Measurements from ENCODE around the gene ZP1. TPM values are rescaled to one million over a fixed set of nuclear protein-coding genes. Genes with fewer than 3 reads are reported as not detected.

The ZP1 gene
- total RNA-seq, 4 donors from 2014 or later, result 0.26 TPM; not detected in 3

DNA sequence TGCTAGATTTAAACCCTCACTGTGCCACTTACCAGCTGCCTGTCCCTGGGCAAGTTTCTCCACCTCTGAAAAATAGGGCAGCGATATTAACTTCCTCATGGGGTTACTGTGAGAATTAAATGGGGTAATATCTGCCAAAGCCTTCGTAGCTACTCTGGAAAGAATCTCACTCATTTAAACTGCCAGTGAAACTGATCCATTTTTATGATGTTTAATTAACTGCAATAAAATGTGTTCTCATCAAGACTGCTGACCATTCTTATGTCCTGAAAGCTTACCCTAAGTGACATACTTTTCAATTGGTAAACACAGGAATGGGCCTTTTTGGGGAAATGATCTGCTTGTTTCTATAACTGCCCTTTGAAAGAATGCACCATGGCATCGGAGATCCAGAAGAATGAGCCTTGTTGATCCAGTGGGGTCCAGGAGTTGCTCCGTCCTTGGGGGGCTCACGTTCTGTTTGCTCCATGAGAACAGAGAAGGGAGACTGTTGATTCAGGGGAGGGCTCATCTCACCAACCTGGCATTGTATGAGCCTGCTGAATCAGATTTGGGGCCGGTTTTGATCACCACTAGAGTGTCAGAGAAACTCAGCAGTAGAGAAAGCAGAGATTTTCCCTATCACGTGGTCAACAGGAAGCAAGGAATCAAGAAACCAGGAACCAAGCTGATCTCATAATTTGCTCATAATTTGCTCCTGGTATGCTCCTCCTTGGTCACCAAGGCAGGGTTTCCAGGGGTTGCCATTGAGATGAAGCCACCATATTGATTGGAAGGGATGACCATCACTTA lies 32.4 kb upstream of the ZP1 start:
- H3K27ac ChIP-seq (replicated peaks in 1 of 4), result no peak overlapping the region
- 54% methylated on average over 7 of the region's 7 CpGs for WGBS
- H3K27me3 ChIP-seq, result peaks cover 0 to 7% (median 0%) of the 10 kb centered on the region in 4 donors
- TF ChIP-seq, protein P1, sequence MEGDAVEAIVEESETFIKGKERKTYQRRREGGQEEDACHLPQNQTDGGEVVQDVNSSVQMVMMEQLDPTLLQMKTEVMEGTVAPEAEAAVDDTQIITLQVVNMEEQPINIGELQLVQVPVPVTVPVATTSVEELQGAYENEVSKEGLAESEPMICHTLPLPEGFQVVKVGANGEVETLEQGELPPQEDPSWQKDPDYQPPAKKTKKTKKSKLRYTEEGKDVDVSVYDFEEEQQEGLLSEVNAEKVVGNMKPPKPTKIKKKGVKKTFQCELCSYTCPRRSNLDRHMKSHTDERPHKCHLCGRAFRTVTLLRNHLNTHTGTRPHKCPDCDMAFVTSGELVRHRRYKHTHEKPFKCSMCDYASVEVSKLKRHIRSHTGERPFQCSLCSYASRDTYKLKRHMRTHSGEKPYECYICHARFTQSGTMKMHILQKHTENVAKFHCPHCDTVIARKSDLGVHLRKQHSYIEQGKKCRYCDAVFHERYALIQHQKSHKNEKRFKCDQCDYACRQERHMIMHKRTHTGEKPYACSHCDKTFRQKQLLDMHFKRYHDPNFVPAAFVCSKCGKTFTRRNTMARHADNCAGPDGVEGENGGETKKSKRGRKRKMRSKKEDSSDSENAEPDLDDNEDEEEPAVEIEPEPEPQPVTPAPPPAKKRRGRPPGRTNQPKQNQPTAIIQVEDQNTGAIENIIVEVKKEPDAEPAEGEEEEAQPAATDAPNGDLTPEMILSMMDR (IDR thresholded peaks at IDR 0.05), result no peak
- TF ChIP-seq POLR2AphosphoS5 (IDR thresholded peaks at IDR 0.05) (no peak), POLR2A (IDR thresholded peaks at IDR 0.05; ENCODE audit: low read depth) (no peak), EP300 (IDR thresholded peaks at IDR 0.05) (no peak)
- peaks cover 0 to 3% (median 1%) of the 10 kb centered on the region in 4 donors for H3K4me1 ChIP-seq
- intact Hi-C loops (cut with DNase I), result loop anchor here (5.0 to 10.0 kb wide), 3 partner anchors 62 to 352 kb away; partner anchors contain the start of gene VPS37C
- no peaks in the 10 kb centered on the region for H3K36me3 ChIP-seq
- no peak overlapping the region for H3K4me3 ChIP-seq
- no peak for DNase-seq (ENCODE audit: extremely low spot score)
- H3K9me3 ChIP-seq, result no peaks in the 10 kb centered on the region

- no peak for DNase-seq (ENCODE audit: extremely low spot score)
- intact Hi-C loops (cut with DNase I), result loop anchor here (10.0 kb wide), 1 partner anchor 329 kb away; the partner anchor contains the start of gene VPS37C
- Histone ChIP-seq H3K4me1 (peaks cover 2 to 8% (median 5%) of the 10 kb centered on the region in 4 donors), H3K36me3 (no peaks in the 10 kb centered on the region), H3K9me3 (no peaks in the 10 kb centered on the region), H3K4me3 (no peak overlapping the region), H3K27ac (replicated peaks in 1 of 4) (no peak overlapping the region), H3K27me3 (peaks cover 0 to 7% (median 0%) of the 10 kb centered on the region in 4 donors)
- WGBS, result 71% methylated on average over 3 of the region's 3 CpGs
- TF ChIP-seq EP300 (IDR thresholded peaks at IDR 0.05) (no peak), POLR2A (IDR thresholded peaks at IDR 0.05; ENCODE audit: low read depth) (no peak), POLR2AphosphoS5 (IDR thresholded peaks at IDR 0.05) (no peak)
Observed at GRCh38 chr11:60835534-60835846, 31.9 kb upstream of the ZP1 start.

GRCh38 chr11:60836866-60837515 lies 30.4 kb upstream of the ZP1 start:
- TF ChIP-seq, protein P1 (IDR thresholded peaks at IDR 0.05), result no peak
- TF ChIP-seq EP300 (IDR thresholded peaks at IDR 0.05) (no peak), POLR2A (IDR thresholded peaks at IDR 0.05; ENCODE audit: low read depth) (no peak)
- H3K9me3 ChIP-seq, result no peaks in the 10 kb centered on the region
- no peak for DNase-seq (ENCODE audit: extremely low spot score)
- peaks cover 0 to 5% (median 0%) of the 10 kb centered on the region in 4 donors for H3K27me3 ChIP-seq
- H3K27ac ChIP-seq (replicated peaks in 1 of 4), result no peak overlapping the region
- H3K4me1 ChIP-seq, result peaks cover 14 to 20% (median 16%) of the 10 kb centered on the region in 4 donors
- 60% methylated on average over 9 of the region's 9 CpGs for WGBS
- H3K4me3 ChIP-seq, result no peak overlapping the region
- intact Hi-C loops (cut with DNase I), result loop anchor here (10.0 kb wide), 1 partner anchor 328 kb away; the partner anchor contains the start of gene VPS37C
- no peaks in the 10 kb centered on the region for H3K36me3 ChIP-seq

GRCh38 chr11:60838132-60838531 lies 29.2 kb upstream of the ZP1 start:
- no peaks in the 10 kb centered on the region for H3K27me3 ChIP-seq
- 85% methylated on average over 7 of the region's 7 CpGs for WGBS
- intact Hi-C loops (cut with DNase I), result loop anchor here (10.0 kb wide), 1 partner anchor 327 kb away; the partner anchor contains the start of gene VPS37C
- no peaks in the 10 kb centered on the region for H3K36me3 ChIP-seq
- no peak overlapping the region for H3K4me3 ChIP-seq
- H3K4me1 ChIP-seq, result peaks cover 20 to 29% (median 24%) of the 10 kb centered on the region in 4 donors
- no peak for TF ChIP-seq EP300 (IDR thresholded peaks at IDR 0.05)
- TF ChIP-seq, protein P1 (IDR thresholded peaks at IDR 0.05), result no peak
- no peak for TF ChIP-seq POLR2AphosphoS5 (IDR thresholded peaks at IDR 0.05)
- TF ChIP-seq POLR2A (IDR thresholded peaks at IDR 0.05; ENCODE audit: low read depth), result no peak
- no peak overlapping the region for H3K27ac ChIP-seq (replicated peaks in 1 of 4)
- DNase-seq (ENCODE audit: extremely low spot score), result no peak
- H3K9me3 ChIP-seq, result no peaks in the 10 kb centered on the region

All from esophagus muscularis mucosa (tissue), 4 donors.